Neural cell (in vitro differentiated cells): ENCODE data around the gene EYA3.

Experiments
- EP300 ChIP-seq: fragments of 450-650 bp; conservative IDR thresholded peaks from 2 replicates; pipeline ENCODE4 v1.6.1; 2014; ENCODE audit warnings: antibody characterized with exemption, mild to moderate bottlenecking, moderate library complexity; ENCODE audit not compliant: poor library complexity, severe bottlenecking
- EZH2 ChIP-seq: fragments of 200-600, 300-800 bp; shearing (Covaris generic), sonication (generic); IDR thresholded peaks from 2 replicates; pipeline ENCODE4 v1.6.1; 2014; ENCODE audit warnings: antibody characterized with exemption, low read length, borderline replicate concordance, mild to moderate bottlenecking; ENCODE audit not compliant: insufficient read depth, poor library complexity, severe bottlenecking
- POLR2AphosphoS5 ChIP-seq: IDR thresholded peaks from 2 replicates; pipeline ENCODE4 v1.6.1; 2012
- RAD21 ChIP-seq: fragments of 450-650 bp; conservative IDR thresholded peaks from 2 replicates; pipeline ENCODE4 v1.6.1; 2014; ENCODE audit warnings: antibody characterized with exemption, mild to moderate bottlenecking, moderate library complexity
- TF ChIP-seq, protein P1 (sequence below): fragments of 450-650 bp; IDR thresholded peaks from 2 replicates; pipeline ENCODE4 v1.5.1; 2014; ENCODE audit warnings: antibody characterized with exemption, mild to moderate bottlenecking, moderate library complexity; ENCODE audit not compliant: poor library complexity, severe bottlenecking

DNA sequence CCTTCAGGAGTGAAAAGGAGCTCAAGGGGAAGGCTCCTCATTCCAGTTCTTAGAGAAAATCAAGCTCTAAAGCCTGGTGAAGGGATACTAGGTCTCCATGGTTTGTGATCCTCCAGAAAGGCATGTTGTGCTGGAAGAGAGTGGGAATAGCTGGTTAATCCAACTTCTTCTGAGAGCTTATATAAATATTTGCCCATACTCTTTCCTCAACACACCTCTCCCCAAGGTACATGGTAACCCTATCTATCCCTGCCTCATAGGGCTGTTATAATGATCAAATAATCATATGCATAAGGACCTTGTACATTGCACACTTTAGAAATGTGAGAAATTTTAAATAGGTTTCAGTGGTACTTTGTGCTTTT lies 114.0 kb downstream of the EYA3 start:
- TF ChIP-seq POLR2AphosphoS5 (no peak), EZH2 (no peak), EP300 (no peak), RAD21 (no peak)
- TF ChIP-seq, protein P1, sequence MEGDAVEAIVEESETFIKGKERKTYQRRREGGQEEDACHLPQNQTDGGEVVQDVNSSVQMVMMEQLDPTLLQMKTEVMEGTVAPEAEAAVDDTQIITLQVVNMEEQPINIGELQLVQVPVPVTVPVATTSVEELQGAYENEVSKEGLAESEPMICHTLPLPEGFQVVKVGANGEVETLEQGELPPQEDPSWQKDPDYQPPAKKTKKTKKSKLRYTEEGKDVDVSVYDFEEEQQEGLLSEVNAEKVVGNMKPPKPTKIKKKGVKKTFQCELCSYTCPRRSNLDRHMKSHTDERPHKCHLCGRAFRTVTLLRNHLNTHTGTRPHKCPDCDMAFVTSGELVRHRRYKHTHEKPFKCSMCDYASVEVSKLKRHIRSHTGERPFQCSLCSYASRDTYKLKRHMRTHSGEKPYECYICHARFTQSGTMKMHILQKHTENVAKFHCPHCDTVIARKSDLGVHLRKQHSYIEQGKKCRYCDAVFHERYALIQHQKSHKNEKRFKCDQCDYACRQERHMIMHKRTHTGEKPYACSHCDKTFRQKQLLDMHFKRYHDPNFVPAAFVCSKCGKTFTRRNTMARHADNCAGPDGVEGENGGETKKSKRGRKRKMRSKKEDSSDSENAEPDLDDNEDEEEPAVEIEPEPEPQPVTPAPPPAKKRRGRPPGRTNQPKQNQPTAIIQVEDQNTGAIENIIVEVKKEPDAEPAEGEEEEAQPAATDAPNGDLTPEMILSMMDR = no peak
